K562 (cell line): ENCODE measurements around the gene FIBIN. TPM values are rescaled to one million over a fixed set of nuclear protein-coding genes. Genes with fewer than 3 reads are reported as not detected.

Experiments used
- ATAC-seq: fragments of 200-7000 bp; cut with Tn5 transposase; 3 replicates; pipeline ENCODE4 v1.9.1; 2020; ENCODE audit warnings: moderate library complexity
- BruUV-seq: library from RNA; stranded (reverse); fragments of 400-500 nt; replicated peaks from 2 replicates; lab custom pipeline; 2021; lab: Mats Ljungman, UMichigan
- CTCF ChIA-PET: fragments of 300-600 bp; formaldehyde crosslinking; extraction: SDS; loops from one replicate; lab custom pipeline; 2021; ENCODE audit warnings: low intra/inter-chr PET ratio; lab: Yijun Ruan, JAX
- POLR2A ChIA-PET: fragments of 300-600, 350-650 bp; sonication (Branson Sonifier 250); formaldehyde crosslinking; extraction: SDS; loops from one replicate; lab custom pipeline; 2021; ENCODE audit warnings: antibody characterized with exemption, inconsistent platforms; lab: Yijun Ruan, JAX
- DNase-seq, 4 experiments: peaks; one replicate each; pipeline versions ENCODE4 v3.0.0 to v3.0.0-alpha.2; 2011 to 2018; ENCODE audit warnings: low spot score in 3 of 4, mixed read lengths in 3 of 4; ENCODE audit errors: extremely low read depth in 1 of 4
- FAIRE-seq: peaks from 2 replicates; lab custom pipeline; 2011; peaks lifted over from hg19 to GRCh38; lab: Jason Lieb, UNC
- H2AFZ ChIP-seq: 2 replicates; pipeline ENCODE4 v1.6.0; 2011; ENCODE audit warnings: low read depth, low read length, control low read depth, inconsistent platforms
- H3K27ac ChIP-seq: fragments of 200-600 bp; 3 replicates; pipeline ENCODE4 v1.8.0; 2011; ENCODE audit warnings: low read depth, mild to moderate bottlenecking, control low read depth, inconsistent platforms, low read length, moderate library complexity, mixed read lengths; ENCODE audit errors: extremely low read depth
- H3K27me3 ChIP-seq, 2 experiments: fragments of 300-600 bp in 1 of 2; 2 replicates in 1 of 2; 3 replicates in 1 of 2; pipeline versions ENCODE4 v1.6.0 to v1.8.0; 2011; ENCODE audit warnings: inconsistent platforms in 2 of 2, low read length in 2 of 2, mild to moderate bottlenecking in 1 of 2, mixed read lengths in 1 of 2, moderate library complexity in 1 of 2; ENCODE audit not compliant: control insufficient read depth in 2 of 2, insufficient read depth in 2 of 2
- H3K36me3 ChIP-seq: fragments of 300-600 bp; 3 replicates; pipeline ENCODE4 v1.8.0; 2011; ENCODE audit warnings: mild to moderate bottlenecking, low read length, inconsistent platforms; ENCODE audit not compliant: control insufficient read depth, insufficient read depth
- H3K4me1 ChIP-seq, 2 experiments: fragments of 200-600 bp in 1 of 2; replicated peaks in 1 of 2; 2 replicates in 1 of 2; 3 replicates in 1 of 2; pipeline versions ENCODE4 v1.5.1 to v1.8.0; 2011; ENCODE audit warnings: inconsistent platforms in 2 of 2, low read length in 2 of 2, mild to moderate bottlenecking in 1 of 2, mixed read lengths in 1 of 2, moderate library complexity in 1 of 2; ENCODE audit not compliant: control insufficient read depth in 2 of 2, insufficient read depth in 2 of 2
- H3K4me2 ChIP-seq: 2 replicates; pipeline ENCODE4 v1.6.1; 2011; ENCODE audit warnings: low read length, control low read depth, inconsistent platforms, mixed read lengths; ENCODE audit not compliant: insufficient read depth
- H3K4me3 ChIP-seq: fragments of 200-600 bp; sonication (generic), shearing (Covaris generic); 2 replicates; pipeline ENCODE4 v1.5.1; 2016; ENCODE audit warnings: control low read depth, inconsistent platforms
- H3K79me2 ChIP-seq: fragments of 200-600 bp; 3 replicates; pipeline ENCODE4 v1.8.0; 2011; ENCODE audit warnings: low read length, inconsistent platforms; ENCODE audit not compliant: control insufficient read depth, insufficient read depth
- H3K9ac ChIP-seq, 2 experiments: 2 replicates each; pipeline versions ENCODE4 v1.6.0 to v1.6.1; 2011; ENCODE audit warnings: low read depth in 2 of 2, low read length in 2 of 2, control low read depth in 1 of 2, inconsistent platforms in 1 of 2, mild to moderate bottlenecking in 1 of 2, mixed read lengths in 1 of 2; ENCODE audit not compliant: insufficient read depth in 1 of 2
- H3K9me1 ChIP-seq: one replicate; pipeline ENCODE4 v1.6.0; 2011; ENCODE audit warnings: inconsistent platforms, mild to moderate bottlenecking, low read length, moderate library complexity; ENCODE audit not compliant: control insufficient read depth, insufficient read depth
- H3K9me3 ChIP-seq: replicated peaks from 2 replicates; pipeline ENCODE4 v1.5.1; 2011; ENCODE audit warnings: low read depth, low read length, inconsistent platforms; ENCODE audit not compliant: control insufficient read depth, insufficient read depth
- H4K20me1 ChIP-seq: replicated peaks from 2 replicates; pipeline ENCODE4 v1.6.1; 2011; ENCODE audit warnings: low read length, inconsistent platforms, mixed read lengths; ENCODE audit not compliant: control insufficient read depth, insufficient read depth
- FOXJ2 ChIP-seq: fragments of 200-800 bp; sonication (Bioruptor generic); IDR thresholded peaks from 2 replicates; pipeline ENCODE4 v1.6.1; 2016; ENCODE audit warnings: missing genetic modification characterization, missing compliant biosample characterization
- TBL1XR1 ChIP-seq, 2 experiments: IDR thresholded peaks; 2 replicates each; pipeline ENCODE4 v1.6.1; 2012; ENCODE audit warnings: improper control_type of control experiment in 2 of 2, low read length in 2 of 2, mild to moderate bottlenecking in 1 of 2
- WHSC1 ChIP-seq: IDR thresholded peaks from one replicate; pipeline ENCODE4 v1.6.1; 2012; ENCODE audit warnings: low read length, control low read depth, inconsistent platforms
- ZC3H8 ChIP-seq: fragments of 450-650 bp; IDR thresholded peaks from 2 replicates; pipeline ENCODE4 v1.6.1; 2017
- ZNF41 ChIP-seq: fragments of 250-450 bp; sonication (Bioruptor Pico); conservative IDR thresholded peaks from 2 replicates; pipeline ENCODE4 v1.4.0; 2020; ENCODE audit warnings: mild to moderate bottlenecking
- ZNF444 ChIP-seq: fragments of 250-450 bp; sonication (Bioruptor Pico); IDR thresholded peaks from 2 replicates; pipeline ENCODE4 v1.4.0; 2020; ENCODE audit warnings: mild to moderate bottlenecking, moderate library complexity
- ZNF589 ChIP-seq: fragments of 200-800 bp; sonication (Bioruptor generic); IDR thresholded peaks from 2 replicates; pipeline ENCODE4 v1.6.1; 2016; ENCODE audit warnings: low read depth, missing genetic modification characterization, missing compliant biosample characterization
- ZNF785 ChIP-seq: fragments of 250-450 bp; sonication (Bioruptor Pico); IDR thresholded peaks from 2 replicates; pipeline ENCODE4 v1.4.0; 2020; ENCODE audit warnings: mild to moderate bottlenecking
- ZSCAN32 ChIP-seq: fragments of 450-650 bp; formaldehyde crosslinking; IDR thresholded peaks from 2 replicates; pipeline ENCODE4 v1.4.0; 2020; ENCODE audit warnings: mild to moderate bottlenecking, moderate library complexity
- WGBS: fragments of 100-300 bp; shearing (Covaris generic); methylation state at CpG from one replicate; pipeline ENCODE4 v1.1.6; 2016; ENCODE audit warnings: low coverage, mixed read lengths; ENCODE audit not compliant: insufficient coverage; ENCODE audit errors: missing lambda C conversion rate; 5-methylcytosine and 5-hydroxymethylcytosine counted together
- in situ Hi-C: fragments of 300-500 bp; cut with MboI; formaldehyde crosslinking; loops from 4 replicates; pipeline ENCODE4 v1.15.0; 2018; ENCODE audit warnings: inconsistent platforms, mixed read lengths
- intact Hi-C: fragments of 100-400 bp; cut with micrococcal nuclease; formaldehyde crosslinking; loops from 2 replicates; pipeline ENCODE4 v1.14.2; 2022
- polyA plus RNA-seq, 8 experiments: library from polyadenylated mRNA; depleted of rRNA in 4 of 8; stranded (reverse) in 5 of 8; unstranded in 3 of 8; fragments of >200 nt; fragmentation: Nextera tagmentation in 2 of 8; fragmentation: Illumina TruSeq in 1 of 8; extraction: Ambion mirVana in 2 of 8; extraction: Trizol in 1 of 8; gene quantifications; 2 replicates each; pipeline versions ENCODE4 v1.2.1 to v1.2.3, GENCODE V29; 2011 to 2014; ENCODE audit warnings: inconsistent platforms in 1 of 8, missing spikeins in 1 of 8
- total RNA-seq, 7 experiments: library from RNA; depleted of rRNA in 6 of 7; stranded (reverse); fragments of >200 nt in 6 of 7; fragmentation: Illumina TruSeq in 2 of 7; extraction: Trizol in 2 of 7; gene quantifications; 2 replicates each; pipeline versions ENCODE4 v1.2.1 to v1.2.3, GENCODE V29; 2011 to 2021; ENCODE audit warnings: low replicate concordance in 1 of 7
- TF ChIP-seq, protein P1 (sequence below), 2 experiments: fragments of 450-650 bp in 1 of 2; sonication (generic) in 1 of 2; formaldehyde crosslinking; conservative IDR thresholded peaks; 2 replicates each; pipeline versions ENCODE4 v1.4.0 to v1.8.1; 2020 to 2022; ENCODE audit warnings: mild to moderate bottlenecking in 1 of 2, missing genetic modification reagents in 1 of 2
- TF ChIP-seq, protein P2 (sequence below): IDR thresholded peaks from 3 replicates; pipeline ENCODE4 v1.6.1; 2011; ENCODE audit warnings: borderline replicate concordance, mild to moderate bottlenecking, moderate library complexity; ENCODE audit not compliant: insufficient read length; ENCODE audit errors: extremely low read depth
- TF ChIP-seq, protein P3 (sequence below): sonication (generic); IDR thresholded peaks from 2 replicates; pipeline ENCODE4 v1.6.1; 2016

FIBIN gene
- total and polyA plus RNA-seq, 9 of the 15 experiments (the other 6 are each of a cell fraction or from before 2014, with no cell fraction given), result not detected

DNA sequence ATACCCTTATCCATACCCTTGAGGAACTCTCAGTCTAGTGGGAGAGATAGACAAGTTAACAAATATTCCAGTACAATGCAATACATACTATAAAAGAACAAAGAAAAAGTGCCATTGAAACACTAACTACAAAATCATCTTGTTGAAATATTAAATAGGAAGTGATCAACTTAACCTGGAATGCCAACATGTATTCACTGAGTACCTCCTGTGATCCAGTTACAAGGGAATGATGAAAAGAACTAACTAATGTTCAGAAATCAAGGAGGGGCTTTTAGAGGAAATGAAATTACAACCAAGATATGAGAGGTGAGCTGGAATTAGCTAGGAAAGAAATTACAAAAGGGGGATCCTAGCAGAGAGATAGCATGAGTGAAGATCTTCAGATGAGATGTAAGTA lies 6.2 kb upstream of the FIBIN start (continued):
- TF ChIP-seq, protein P1, sequence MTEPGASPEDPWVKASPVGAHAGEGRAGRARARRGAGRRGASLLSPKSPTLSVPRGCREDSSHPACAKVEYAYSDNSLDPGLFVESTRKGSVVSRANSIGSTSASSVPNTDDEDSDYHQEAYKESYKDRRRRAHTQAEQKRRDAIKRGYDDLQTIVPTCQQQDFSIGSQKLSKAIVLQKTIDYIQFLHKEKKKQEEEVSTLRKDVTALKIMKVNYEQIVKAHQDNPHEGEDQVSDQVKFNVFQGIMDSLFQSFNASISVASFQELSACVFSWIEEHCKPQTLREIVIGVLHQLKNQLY (CRISPR knock-in tag; conservative IDR thresholded peaks at IDR 0.05), result no peak
- TF ChIP-seq ZSCAN32 (CRISPR knock-in tag) (no peak), ZNF589 (CRISPR knock-in tag) (no peak), WHSC1 (no peak), ZC3H8 (no peak), ZNF41 (no peak), ZNF785 (CRISPR knock-in tag) (no peak)
- TF ChIP-seq, protein P2, sequence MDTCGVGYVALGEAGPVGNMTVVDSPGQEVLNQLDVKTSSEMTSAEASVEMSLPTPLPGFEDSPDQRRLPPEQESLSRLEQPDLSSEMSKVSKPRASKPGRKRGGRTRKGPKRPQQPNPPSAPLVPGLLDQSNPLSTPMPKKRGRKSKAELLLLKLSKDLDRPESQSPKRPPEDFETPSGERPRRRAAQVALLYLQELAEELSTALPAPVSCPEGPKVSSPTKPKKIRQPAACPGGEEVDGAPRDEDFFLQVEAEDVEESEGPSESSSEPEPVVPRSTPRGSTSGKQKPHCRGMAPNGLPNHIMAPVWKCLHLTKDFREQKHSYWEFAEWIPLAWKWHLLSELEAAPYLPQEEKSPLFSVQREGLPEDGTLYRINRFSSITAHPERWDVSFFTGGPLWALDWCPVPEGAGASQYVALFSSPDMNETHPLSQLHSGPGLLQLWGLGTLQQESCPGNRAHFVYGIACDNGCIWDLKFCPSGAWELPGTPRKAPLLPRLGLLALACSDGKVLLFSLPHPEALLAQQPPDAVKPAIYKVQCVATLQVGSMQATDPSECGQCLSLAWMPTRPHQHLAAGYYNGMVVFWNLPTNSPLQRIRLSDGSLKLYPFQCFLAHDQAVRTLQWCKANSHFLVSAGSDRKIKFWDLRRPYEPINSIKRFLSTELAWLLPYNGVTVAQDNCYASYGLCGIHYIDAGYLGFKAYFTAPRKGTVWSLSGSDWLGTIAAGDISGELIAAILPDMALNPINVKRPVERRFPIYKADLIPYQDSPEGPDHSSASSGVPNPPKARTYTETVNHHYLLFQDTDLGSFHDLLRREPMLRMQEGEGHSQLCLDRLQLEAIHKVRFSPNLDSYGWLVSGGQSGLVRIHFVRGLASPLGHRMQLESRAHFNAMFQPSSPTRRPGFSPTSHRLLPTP, result no peak

DNA sequence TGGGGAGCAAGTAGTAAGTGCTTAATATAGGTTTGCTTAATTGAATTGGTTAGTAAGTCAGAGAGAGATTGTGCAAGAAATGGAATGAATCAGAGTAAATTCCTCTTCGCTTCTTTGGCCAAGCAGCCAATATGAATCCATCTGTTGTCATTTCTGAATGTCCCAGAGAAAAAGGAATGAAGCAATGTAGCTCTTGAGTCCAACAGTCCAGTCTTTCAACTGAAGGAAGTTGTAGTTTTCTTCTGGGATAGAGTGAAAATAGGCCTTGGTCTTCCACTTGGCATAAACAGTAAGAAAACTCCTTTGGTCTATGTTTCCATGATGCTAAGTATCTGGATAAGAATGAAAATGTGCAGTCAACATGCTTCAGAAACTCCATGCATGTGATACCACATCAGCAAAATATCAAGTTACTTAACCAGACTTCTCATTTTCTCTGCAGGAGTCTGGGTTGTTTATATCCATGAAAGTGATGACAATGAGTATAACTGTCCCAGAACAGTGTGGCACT lies 1.8 kb upstream of the FIBIN start:
- in situ Hi-C loops (no loop called here), intact Hi-C loops (no loop called here)
- no peak overlapping the region for H3K27ac ChIP-seq
- H3K27me3 ChIP-seq, result no peaks in the 10 kb centered on the region
- H3K4me1 ChIP-seq, result no peaks in the 10 kb centered on the region
- no peak for ATAC-seq
- DNase-seq, result no peak
- no TSS peak for BruUV-seq
- no peak for FAIRE-seq
- H3K9me1 ChIP-seq, result no peaks in the 10 kb centered on the region
- no peaks in the 10 kb centered on the region for H3K79me2 ChIP-seq
- no peaks in the 10 kb centered on the region for H4K20me1 ChIP-seq
- H3K4me2 ChIP-seq, result no peak overlapping the region
- no peaks in the 10 kb centered on the region for H3K9me3 ChIP-seq
- TF ChIP-seq FOXJ2 (no peak), ZNF444 (CRISPR knock-in tag) (no peak), TBL1XR1 (IDR thresholded peaks at IDR 0.05; ENCODE audit: low read length in 2 of 2) (no peak)
- TF ChIP-seq, protein P3, sequence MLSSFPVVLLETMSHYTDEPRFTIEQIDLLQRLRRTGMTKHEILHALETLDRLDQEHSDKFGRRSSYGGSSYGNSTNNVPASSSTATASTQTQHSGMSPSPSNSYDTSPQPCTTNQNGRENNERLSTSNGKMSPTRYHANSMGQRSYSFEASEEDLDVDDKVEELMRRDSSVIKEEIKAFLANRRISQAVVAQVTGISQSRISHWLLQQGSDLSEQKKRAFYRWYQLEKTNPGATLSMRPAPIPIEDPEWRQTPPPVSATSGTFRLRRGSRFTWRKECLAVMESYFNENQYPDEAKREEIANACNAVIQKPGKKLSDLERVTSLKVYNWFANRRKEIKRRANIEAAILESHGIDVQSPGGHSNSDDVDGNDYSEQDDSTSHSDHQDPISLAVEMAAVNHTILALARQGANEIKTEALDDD, result no peak
- no peak overlapping the region for H3K4me3 ChIP-seq
- H3K36me3 ChIP-seq, result no peaks in the 10 kb centered on the region
- no peak overlapping the region for H3K9ac ChIP-seq
- ChIA-PET CTCF (no interaction called here), POLR2A (no interaction called here)
- 0% methylated on average over 1 of the region's 1 CpG for WGBS
- H2AFZ ChIP-seq, result no peak overlapping the region
